ENCODE measurements around the gene IRAK4.

Gene IRAK4

GRCh38 chr12:43764528-43764927 is 5.8 kb downstream of the IRAK4 start:
- in situ Hi-C loops (cut with MboI; ENCODE audit: low sequenced_read_pairs) = no loop called here

DNA sequence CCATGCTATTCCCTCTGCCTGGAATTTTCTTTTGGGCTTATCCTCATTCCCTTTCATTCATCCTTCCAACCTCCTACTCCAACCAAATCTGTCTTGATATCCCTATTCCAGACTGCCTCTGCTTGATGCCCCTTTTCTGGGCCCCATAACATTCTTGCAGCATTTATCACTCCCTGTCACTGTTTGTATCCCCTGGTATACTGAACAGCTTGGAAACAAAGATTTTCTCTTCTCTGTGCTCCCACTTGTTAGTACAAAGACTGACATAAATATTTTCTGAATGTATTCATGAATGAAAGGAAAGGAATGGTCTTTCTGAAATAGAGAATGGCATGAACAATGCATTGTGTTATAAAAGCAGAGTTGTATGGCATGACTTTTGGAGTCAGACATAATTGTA is 7.5 kb downstream of the IRAK4 start:
- in situ Hi-C loops (cut with MboI; ENCODE audit: low sequenced_read_pairs) = no loop called here

GRCh38 chr12:43776498-43776897 is 17.7 kb downstream of the IRAK4 start:
- in situ Hi-C loops (cut with MboI; ENCODE audit: low sequenced_read_pairs) = no loop called here

GRCh38 chr12:43786899-43787693 is 28.3 kb downstream of the IRAK4 start:
- in situ Hi-C loops (cut with MboI; ENCODE audit: low sequenced_read_pairs) = no loop called here

DNA sequence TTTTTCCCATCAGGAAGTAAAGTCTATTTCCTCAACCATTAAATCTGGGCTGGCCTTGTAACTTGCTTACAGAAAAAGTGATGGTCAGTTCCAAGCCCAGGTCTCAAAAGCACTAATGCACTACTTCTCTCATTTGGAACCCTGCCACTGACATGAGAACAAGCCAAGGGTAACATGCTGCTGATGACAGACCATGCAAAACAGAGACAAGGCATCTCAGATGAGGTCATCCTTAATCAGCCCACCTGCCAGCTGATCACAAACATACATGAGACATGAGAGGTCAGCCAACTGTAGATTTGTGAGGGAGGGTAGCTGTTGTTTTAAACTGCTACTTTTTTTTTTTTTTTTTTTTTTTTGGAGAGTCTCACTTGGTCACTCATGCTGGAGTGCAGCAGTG is 31.2 kb downstream of the IRAK4 start:
- in situ Hi-C loops (cut with MboI; ENCODE audit: low sequenced_read_pairs) = no loop called here

- in situ Hi-C loops (cut with MboI; ENCODE audit: low sequenced_read_pairs) = no loop called here
These were observed 37.0 kb downstream of the IRAK4 start for GRCh38 chr12:43795716-43796280.

DNA sequence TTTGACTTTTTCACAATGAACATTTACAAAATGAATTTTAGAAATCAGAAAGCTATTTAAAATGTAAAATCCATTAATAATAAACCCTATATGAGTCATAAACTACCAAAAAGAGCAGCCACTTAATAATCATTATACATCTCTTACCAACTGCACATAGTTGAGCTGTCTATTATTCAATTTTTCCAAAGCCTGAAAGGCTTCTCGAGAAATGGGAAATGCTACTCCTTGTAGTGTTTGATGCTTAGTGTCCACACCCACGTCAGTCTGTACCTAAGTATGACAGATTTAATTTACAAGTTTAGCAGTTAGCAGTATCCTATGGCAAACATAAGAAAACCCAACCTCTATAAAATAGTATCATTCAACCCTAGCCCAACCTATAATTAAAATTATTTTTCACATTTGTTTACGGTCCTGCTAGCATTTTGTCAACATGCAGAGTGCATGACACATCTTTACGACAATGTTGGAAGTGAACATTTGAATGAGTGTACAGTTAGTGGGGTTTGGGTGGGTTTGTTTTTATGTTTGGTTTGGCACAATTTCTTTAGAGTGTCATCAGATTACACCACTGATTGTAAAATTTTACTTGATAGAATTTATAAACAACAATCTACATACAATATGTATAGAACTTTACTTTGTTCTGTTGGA is 38.9 kb downstream of the IRAK4 start:
- in situ Hi-C loops (cut with MboI; ENCODE audit: low sequenced_read_pairs) = no loop called here

DNA sequence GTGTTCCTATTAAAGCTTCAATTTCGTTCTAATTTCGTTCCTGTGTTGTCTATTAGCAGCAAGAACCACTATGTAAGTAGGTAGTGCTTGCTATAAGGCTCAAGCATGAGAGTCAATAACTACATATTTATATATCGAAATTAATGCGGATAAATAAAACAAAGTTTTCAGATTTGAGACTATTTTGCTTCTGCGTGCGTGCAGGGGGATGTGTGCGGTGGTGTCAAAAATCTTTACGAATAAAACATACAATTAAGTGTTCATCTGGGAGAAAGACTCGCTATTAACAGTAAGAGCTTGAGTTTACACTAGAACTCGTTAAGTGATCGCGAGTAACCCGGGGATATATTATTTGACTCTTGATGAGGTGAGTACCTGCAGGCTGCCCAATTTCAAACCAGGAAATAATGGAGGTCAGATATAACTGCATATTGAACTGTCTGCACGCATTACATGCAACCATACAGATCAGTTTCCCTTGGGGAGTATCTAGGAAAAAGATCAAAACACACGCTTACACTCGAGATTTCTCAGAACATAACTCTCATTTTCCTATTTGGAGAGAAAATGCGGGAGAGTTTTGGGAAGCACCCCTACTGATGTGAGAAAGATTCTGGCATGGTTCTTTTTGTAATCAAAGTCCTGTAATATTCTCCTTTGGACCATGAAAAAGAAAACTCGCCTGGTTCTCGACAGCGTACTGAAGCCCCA is 46.6 kb downstream of the IRAK4 start:
- in situ Hi-C loops (cut with MboI; ENCODE audit: low sequenced_read_pairs) = no loop called here

DNA sequence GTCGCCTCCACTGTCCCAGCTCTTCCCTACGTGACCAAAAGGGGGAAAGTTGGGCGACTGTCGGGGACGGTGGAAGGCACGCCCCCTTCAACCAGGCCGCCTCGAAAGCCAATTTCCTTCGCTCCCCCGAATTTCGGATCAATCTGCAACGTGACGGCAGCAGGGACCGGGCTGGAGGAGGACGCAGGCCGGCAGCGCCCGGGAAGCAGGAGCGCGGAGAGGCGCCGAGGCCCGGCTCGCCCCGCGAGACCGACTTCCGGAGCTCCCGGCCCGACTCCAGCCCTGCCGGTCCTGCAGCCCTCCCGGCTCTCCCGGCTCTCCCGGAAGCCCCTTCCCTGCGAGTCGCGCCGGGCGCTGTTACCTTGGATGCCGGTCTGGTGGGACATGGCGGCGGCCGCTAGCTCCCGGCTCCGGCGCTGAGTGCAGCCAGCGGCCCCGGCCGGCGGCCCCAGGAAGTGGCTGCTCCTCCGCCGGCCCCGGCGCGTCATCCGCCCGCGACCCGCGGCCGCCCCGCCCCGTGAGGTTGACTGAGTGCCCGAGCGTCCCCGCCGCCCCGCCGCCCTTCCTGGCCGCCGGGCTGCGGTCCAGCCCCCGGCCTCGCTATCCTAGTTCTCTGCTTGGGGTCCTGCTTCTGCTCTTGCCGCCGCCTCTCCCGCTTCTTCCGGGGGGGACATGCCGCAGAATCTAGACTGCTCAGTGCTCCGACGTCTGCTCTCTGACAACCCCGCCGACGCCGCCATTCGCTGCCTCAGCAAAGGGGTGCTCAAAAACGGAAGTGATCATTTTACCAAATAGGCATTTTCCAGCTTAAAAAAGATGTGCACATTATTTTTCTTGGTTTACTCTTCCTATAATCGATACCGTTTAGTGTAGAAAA is 47.3 kb downstream of the IRAK4 start, which contains the start of gene TWF1:
TSS of gene TWF1 (minus strand) at position 458 of the 877 bp plus-strand sequence. CDS start at position 386, 72 bp downstream.
- in situ Hi-C loops (cut with MboI; ENCODE audit: low sequenced_read_pairs) = no loop called here

GRCh38 chr12:43806737-43807072 is 48.0 kb downstream of the IRAK4 start:
- in situ Hi-C loops (cut with MboI; ENCODE audit: low sequenced_read_pairs) = no loop called here

- in situ Hi-C loops (cut with MboI; ENCODE audit: low sequenced_read_pairs) = no loop called here
These were observed 48.6 kb downstream of the IRAK4 start for GRCh38 chr12:43807386-43807785.

DNA sequence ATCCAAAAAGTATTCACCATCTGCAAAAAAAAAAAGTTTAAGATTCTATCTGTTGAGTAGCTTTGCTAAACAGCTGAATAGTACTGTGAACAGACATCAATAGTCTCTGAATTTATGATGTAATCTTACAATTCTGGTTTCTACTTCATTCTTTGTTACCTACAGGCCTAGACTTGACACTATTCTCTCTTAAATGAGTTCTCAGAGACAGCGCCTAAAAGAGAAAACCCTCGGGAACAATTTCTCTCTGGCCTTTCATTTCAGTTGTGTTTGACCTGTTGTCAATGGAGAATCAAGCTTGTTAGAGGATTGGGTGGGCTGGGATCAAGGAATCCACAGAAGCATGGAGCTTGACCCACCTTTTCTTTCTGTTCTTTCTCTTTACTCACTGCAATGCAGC is 53.3 kb downstream of the IRAK4 start:
- in situ Hi-C loops (cut with MboI; ENCODE audit: low sequenced_read_pairs) = no loop called here

GRCh38 chr12:43812926-43813325 is 54.2 kb downstream of the IRAK4 start:
- in situ Hi-C loops (cut with MboI; ENCODE audit: low sequenced_read_pairs) = no loop called here

GRCh38 chr12:43815416-43815815 is 56.7 kb downstream of the IRAK4 start:
- in situ Hi-C loops (cut with MboI; ENCODE audit: low sequenced_read_pairs) = no loop called here

DNA sequence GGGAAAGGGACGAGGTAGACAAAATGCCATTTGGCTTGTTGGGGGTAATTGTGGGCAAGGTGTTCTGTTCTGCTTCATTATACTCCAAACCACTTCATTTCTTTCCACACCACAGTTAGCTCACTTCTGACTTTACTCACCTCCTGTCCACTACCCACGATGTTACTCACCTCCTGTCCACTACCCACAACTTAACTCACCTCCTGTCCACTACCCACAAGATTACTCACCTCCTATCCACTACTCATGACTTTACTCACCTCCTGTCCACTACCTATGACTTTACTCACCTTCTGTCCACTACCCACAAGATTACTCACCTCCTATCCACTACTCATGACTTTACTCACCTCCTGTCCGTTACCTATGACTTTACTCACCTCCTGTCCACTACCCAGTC is 57.4 kb downstream of the IRAK4 start:
- in situ Hi-C loops (cut with MboI; ENCODE audit: low sequenced_read_pairs) = no loop called here

DNA sequence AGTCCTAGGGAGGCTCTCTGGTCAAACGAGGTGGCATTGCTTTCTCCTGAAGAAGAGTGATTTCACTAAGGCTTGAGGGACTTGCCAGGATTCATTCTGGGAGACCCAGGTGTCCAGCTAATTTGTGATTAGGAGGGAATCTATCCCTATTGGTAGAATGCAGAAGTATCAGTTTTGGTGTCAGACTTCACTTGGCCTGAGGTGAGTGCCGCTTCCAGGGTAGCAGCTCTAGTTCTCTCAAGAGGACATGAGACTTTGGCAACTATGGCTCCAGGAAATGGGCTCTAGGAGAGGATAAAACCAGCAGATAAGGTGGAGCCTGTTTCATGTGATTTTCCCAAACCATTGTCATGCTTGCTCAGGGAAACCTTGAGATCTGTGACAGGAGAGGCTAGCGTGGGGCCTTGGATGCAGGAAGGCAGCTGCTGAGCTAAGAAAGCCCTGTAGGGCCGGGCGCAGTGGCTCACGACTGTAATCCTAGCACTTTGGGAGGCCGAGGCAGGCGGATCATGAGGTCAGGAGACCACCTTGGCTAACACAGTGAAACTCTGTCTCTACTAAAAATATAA is 65.5 kb downstream of the IRAK4 start:
- in situ Hi-C loops (cut with MboI; ENCODE audit: low sequenced_read_pairs) = no loop called here

GRCh38 chr12:43826681-43827080 is 67.9 kb downstream of the IRAK4 start:
- in situ Hi-C loops (cut with MboI; ENCODE audit: low sequenced_read_pairs) = no loop called here

DNA sequence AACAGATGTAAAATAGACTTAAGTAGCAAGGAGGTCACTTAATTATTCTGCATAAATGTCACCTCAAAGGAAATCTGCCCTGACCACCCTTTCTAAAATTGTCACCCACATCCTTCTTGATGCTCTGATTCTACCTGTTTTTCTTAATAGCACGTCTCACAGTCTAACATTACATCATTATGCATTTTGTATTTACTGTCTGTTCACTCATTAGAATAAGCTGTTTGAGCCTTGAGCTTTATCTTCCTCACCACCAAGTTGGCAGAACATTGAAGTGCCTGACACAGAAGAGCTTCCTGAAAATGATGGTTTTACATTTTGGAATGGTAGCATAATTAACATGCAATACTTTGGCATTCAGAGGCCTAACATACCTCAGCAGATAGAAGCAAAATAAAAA is 68.3 kb downstream of the IRAK4 start:
- in situ Hi-C loops (cut with MboI; ENCODE audit: low sequenced_read_pairs) = no loop called here

DNA sequence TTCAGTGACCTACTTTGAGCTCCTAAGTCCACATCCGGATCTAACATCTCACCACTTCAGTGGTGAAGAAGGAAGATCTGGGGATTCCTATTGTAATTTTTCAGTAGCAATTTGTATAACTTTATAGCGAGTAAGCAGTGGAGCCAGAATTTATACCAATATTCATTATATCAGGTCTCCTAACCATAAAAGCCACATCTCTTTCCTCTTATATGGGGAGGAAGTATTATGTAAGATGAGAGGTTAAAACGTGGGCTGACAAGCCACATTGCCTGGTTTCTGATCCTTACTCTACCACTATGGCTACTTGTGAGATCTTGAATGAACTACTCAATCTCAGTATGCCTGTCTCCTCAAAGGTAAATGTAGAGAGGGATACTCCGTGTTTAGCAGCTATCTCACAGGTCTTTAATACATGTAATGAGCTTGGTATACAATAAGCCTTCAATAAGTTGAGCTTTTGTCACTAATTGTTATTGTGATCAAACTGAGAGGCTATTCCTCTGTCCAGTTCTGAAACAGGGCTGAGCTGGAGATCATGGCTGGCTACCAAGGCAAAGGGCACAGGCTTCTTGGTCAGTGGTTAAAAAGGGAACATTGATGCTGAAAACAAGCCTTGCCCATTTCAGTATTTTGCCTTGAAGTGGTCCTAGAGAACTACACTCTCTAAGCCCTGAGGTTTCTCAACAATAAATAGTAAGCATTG is 73.9 kb downstream of the IRAK4 start:
- in situ Hi-C loops (cut with MboI; ENCODE audit: low sequenced_read_pairs) = no loop called here

DNA sequence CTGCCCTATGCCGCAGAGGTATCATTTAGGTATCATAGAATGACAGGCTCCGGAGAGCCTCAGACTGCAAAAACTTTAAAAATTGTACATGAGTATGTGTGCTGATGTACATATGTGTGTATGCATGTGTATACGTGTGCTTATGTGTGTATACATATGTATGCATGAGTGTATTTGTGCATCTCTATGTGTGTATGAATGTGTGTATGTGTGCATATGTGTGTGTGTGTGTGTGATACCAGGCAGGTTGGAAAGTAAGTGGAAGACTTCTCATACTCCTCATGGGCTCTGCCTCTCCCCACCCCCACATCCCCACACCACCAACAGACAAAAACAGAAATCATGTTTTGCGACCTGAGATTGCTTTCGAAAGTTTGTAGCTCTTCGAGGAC is 76.5 kb downstream of the IRAK4 start:
- in situ Hi-C loops (cut with MboI; ENCODE audit: low sequenced_read_pairs) = no loop called here
